GM19463 (cell line): ENCODE results near the gene POLR3GL.
"Not testable (repeated sequence)": the region's sequence is repeated elsewhere in the genome, so short reads cannot be mapped to it uniquely, and the experiment has no call there.

Experiments
- ATAC-seq: cut with Tn5 transposase; IDR thresholded peaks from one replicate; pipeline ENCODE4 v1.9.1; 2021; ENCODE audit warnings: mild to moderate bottlenecking, moderate library complexity; ENCODE audit not compliant: unreplicated experiment

The POLR3GL gene, protein sequence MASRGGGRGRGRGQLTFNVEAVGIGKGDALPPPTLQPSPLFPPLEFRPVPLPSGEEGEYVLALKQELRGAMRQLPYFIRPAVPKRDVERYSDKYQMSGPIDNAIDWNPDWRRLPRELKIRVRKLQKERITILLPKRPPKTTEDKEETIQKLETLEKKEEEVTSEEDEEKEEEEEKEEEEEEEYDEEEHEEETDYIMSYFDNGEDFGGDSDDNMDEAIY

GRCh38 chr1:145964328-145965118 is at the start of gene POLR3GL, which contains the start of gene ANKRD34A:
Gene POLR3GL (plus strand): TSS chr1:145964690. CDS start chr1:145974866, 10,176 bp downstream.
Gene ANKRD34A (minus strand): TSS chr1:145964575. CDS start chr1:145961759, 2,816 bp downstream.
- peak; percentile 91 for ATAC-seq

DNA sequence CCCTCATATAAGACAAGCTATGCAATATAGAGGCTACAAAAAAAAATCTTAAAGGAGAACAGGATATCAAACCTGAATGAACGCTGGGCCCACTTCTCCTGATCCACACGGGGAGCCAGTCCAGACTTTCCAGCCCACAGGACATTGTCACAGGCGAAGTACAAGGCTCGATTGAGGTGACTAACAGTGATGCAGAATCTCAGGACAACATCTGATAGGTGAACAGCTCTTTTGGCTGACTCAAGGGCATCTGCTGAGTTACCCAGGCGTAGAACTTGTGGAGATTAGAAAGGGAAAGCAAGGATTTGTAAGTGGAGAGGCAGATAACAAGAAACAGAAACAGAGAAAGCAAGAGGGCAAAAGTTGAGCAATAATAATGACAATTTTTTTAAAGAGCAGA is 47.7 kb upstream of the POLR3GL start:
- ATAC-seq = no peak

DNA sequence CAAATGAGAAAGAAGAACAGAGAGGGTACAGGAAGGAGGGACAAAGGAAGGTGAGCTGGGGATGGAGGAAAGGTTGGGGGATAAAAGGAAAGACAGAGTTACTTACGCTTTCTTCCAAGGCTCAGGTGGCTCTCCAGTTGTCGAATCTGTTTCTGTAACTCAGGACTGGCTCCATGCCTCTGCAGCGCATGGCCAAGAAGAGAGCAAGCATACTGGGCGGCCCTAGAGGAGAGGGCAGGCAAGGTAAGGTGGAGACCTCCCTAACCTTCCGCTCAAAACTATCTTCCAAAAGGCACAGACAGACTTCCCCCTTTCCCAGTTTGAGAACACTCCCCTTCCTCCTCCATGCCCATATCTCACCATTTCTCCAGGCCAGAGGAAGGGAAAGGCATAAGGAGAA is 46.9 kb upstream of the POLR3GL start:
- no peak for ATAC-seq

- ATAC-seq = peak; percentile 87
Observed at GRCh38 chr1:145918144-145918991, 46.1 kb upstream of the POLR3GL start, which contains the start of gene PEX11B. Gene PEX11B (minus strand): TSS chr1:145918717. CDS start chr1:145918688, 29 bp downstream.

- ATAC-seq = no peak
Observed at GRCh38 chr1:145918992-145919939, 45.2 kb upstream of the POLR3GL start.

DNA sequence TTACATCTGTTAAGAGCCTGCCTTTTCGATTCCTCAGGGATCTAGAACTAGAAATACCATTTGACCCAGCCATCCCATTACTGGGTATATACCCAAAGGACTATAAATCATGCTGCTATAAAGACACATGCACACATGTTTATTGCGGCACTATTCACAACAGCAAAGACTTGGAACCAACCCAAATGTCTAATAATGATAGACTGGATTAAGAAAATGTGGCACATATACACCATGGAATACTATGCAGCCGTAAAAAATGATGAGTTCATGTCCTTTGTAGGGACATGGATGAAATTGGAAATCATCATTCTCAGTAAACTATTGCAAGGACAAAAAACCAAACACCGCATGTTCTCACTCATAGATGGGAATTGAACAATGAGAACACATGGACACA is 44.2 kb upstream of the POLR3GL start:
- not testable (repeated sequence) for ATAC-seq

DNA sequence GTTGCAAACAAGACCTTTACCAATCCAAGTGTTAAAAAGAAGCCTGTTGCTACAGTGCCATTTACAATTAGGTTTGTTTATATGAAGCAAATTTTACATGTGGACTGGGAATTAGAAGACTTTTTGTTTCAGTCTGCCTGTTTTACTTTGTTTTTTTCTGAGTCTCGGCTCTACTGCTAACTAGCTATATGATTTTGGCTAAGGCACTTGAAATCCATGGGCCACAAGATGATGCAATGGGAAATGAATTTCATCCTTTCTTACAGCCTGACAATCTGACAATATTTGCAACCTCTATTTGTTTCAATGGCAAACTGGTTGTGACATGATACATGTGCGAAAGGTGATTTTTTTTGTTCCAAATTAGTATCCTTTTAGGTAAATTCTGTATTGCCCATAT is 42.2 kb upstream of the POLR3GL start:
- no peak for ATAC-seq

DNA sequence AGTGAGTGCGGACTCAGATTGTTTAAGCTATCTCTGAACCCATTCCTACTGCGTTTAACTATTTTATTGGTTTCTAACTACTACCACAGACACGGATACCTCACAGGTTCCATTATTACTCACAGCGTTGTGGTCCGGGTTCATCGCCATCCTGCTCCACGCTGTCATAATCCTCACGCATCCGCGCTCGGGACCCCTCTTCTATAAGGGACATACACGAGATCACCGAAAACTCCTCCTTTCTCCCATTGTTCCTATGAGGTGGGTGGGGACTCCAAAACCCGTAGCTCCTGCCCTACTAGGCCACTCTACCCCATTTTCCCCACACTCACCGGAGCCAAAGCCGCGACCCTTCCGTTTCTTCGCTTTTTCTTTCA is 37.8 kb upstream of the POLR3GL start:
- no peak for ATAC-seq

DNA sequence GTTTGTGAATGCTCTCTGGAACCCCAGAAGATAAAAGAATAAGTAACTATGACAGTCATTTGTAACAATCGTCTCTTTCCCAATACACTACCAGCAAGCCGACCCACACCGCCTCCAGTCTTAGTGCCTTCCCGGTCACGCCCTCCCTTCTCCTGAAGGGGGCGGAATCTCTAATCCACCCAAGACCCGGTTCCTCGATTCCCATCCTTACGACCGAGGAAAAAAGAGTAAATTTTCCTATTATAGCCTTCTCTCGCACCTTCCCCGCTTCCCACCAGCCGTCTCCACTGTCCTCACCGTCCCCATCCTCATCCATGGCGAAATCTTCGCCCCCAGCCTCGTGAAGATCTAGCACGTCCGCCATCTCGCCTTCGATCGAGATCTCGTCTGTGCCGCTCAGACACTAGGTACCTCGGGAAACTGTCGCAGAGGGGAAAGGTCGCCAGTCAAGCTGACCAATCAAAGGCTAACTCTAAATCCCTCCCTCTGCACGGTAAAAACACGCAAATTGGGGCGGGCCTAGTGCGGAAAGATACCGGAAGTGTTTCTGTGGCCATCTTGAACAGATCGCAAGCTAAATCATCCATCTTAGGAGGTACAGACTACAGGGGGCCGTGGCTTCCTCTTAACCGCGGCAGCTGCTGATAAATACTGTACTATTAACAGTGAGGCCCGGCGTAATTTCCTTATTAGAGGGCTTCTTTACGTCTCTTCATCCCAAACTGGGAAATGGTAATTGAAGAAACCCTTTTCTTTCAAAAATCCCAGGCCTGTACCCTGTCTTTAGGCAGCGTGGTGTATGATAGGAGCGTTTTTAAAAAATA is 37.2 kb upstream of the POLR3GL start, which contains the start of gene RBM8A:
Gene RBM8A, minus strand, starts transcription at position 422 of the 824 bp plus-strand sequence. Its CDS starts 58 bp downstream, at position 364.
- peak; percentile 96 for ATAC-seq

DNA sequence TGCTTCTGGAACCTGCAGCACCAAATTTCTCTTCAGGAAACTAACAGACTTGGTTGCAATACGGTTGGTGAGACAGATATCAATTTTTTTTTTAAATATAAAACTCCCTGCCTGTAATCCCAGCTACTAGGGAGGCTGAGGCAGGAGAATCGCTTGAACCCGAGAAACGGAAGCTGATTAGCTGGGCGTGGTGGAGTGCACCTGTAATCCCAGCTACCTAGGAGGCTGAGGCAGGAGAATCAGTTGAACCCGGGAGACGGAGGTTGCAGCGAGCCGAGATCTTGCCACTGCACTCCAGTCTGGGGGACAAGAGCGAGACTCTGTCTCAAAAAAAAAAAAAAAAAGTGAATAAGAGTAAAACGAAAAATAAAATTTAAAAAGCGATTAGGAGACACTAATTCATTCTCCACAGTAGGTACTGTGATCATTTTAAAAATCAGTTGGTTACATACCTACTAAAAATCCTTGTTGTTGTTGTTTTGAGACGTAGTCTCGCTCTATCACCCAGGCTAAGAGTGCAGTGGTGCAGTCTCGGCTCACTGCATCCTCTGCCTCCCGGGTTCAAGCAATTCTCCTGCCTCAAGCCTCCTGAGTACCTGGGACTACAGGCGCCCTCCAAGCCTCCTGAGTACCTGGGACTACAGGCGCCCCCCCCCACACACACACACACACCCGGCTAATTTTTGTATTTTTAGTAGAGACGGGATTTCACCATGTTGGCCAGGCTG is 36.4 kb upstream of the POLR3GL start:
- no peak for ATAC-seq

DNA sequence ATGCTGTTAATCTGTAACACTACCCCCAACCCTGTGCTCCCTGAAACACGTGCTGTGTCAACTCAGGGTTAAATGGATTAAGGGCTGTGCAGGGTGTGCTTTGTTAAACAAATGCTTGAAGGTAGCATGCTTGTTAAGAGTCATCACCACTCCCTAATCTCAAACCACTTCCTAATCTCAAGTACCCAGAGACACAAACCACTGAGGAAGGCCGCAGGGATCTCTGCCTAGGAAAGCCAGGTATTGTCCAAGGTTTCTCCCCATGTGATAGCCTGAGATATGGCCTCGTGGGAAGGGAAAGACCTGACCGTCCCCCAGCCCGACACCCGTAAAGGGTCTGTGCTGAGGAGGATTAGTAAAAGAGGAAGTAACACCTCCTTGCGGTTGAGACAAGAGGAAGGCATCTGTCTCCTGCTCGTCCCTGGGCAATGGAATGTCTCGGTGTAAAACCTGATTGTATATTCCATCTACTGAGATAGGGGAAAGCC is 31.9 kb upstream of the POLR3GL start:
- ATAC-seq = not testable (repeated sequence)

- no peak for ATAC-seq
Observed at GRCh38 chr1:145935708-145936107, 28.8 kb upstream of the POLR3GL start.

DNA sequence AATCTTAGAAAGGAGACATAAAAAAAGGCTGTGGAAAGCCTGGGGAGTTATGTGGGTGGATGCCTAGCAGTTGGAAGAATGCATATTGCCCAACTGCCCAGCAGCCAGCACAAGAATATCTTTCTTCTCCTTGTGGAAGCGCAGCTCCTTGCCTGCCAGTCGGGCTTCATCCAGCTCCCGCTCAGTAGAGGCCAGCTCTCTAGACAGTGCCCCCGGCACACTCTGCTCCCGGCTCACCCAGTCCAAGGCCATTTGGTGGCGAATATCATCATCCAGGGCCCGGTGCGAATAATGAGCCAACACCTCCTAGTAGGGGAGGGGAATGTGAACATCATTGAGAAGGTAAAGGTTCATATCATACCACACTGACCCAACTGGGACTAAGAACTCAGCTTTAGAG is 28.2 kb upstream of the POLR3GL start:
- no peak for ATAC-seq

GRCh38 chr1:145937436-145937835 is 27.1 kb upstream of the POLR3GL start:
- ATAC-seq = no peak

DNA sequence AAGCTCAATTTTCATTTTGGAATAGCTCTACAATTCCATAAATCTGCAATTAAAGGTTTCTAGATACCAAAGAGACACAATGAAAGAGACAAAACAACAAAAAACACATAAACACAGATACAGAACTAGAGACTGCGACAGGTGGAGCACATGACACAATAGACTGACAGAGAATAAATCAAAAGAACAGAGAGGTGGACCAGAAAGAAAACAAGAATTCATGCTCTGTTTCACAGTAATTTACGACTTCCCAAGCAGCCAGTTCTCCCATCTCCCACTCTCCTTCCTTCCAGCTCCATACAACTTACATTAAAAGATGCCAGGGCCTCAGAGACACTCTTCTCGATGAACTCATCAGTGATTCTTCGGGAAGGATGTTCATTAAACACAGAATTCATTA is 22.1 kb upstream of the POLR3GL start:
- ATAC-seq = no peak

- ATAC-seq = no peak
Observed at GRCh38 chr1:145942871-145943270, 21.6 kb upstream of the POLR3GL start.

DNA sequence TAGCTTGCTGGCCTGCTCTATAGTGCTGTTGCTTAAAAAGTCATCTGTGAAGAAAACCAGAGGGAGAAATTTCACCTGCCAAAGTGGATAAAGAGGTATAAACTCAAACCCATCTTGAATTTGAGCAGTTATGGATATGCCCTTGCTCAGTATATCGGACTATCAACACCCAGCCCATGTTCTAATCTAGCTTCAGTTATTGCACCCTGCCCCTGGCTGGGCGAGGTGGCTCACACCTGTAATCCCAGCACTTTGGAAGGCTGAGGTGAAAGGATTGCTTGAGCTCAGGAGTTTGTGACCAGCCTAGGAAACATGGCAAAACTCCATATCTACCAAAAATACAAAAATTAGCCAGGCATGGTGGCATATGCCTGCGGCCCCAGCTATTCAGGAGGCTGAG is 20.0 kb upstream of the POLR3GL start:
- ATAC-seq = no peak

GRCh38 chr1:145946477-145946986 is 18.0 kb upstream of the POLR3GL start:
- no peak for ATAC-seq
